Measurements from ENCODE around the gene ANO6.

DNA sequence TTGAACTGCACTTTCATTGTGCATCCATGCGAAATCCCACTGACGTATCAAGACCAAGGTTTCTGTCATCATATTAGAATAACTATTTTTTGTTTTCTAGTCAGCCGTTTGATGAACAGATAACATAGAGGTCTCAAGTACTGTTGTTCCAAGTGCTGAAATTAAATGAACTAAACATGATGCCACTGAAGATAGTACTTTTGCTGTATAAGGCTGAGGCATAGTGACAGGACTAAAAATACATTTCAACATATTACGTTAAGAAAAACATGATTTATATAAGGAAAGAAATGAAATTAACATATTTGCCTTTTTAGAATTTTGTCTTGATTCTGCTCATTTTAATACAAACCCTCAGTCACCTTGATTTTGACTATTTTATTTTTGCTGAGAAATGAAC is 82.2 kb downstream of the ANO6 start:
- no peak for TF ChIP-seq CTCF (IDR thresholded peaks at IDR 0.05)
- TF ChIP-seq POLR2A (IDR thresholded peaks at IDR 0.05) = no peak
